Stomach (tissue), 4 donors: ENCODE results near the gene ERO1A.

ENCODE experiments used
- EP300 ChIP-seq: sonication (generic); formaldehyde crosslinking; IDR thresholded peaks from one replicate; pipeline ENCODE4 v1.6.1; 2017; ENCODE audit warnings: antibody characterized with exemption
- POLR2A ChIP-seq, 4 donors: fragments of 450-650 bp; IDR thresholded peaks; one replicate each; pipeline ENCODE4 v1.6.1; 2016; ENCODE audit warnings: antibody characterized with exemption in 4 of 4, control low read depth in 2 of 4, mild to moderate bottlenecking in 1 of 4, moderate library complexity in 1 of 4
- TF ChIP-seq, protein P1 (sequence below), 7 experiments: fragments of 450-650 bp in 4 of 7; fragments of 200-600 bp in 3 of 7; sonication (generic) in 3 of 7; IDR thresholded peaks; one replicate each; pipeline ENCODE4 v1.5.1; 2016 to 2019; ENCODE audit warnings: antibody characterized with exemption in 7 of 7, control low read depth in 2 of 7, mild to moderate bottlenecking in 1 of 7

GRCh38 chr14:52663850-52664249 lies 31.5 kb downstream of the ERO1A start:
- no peak for TF ChIP-seq POLR2A (IDR thresholded peaks at IDR 0.05)
- TF ChIP-seq, protein P1, sequence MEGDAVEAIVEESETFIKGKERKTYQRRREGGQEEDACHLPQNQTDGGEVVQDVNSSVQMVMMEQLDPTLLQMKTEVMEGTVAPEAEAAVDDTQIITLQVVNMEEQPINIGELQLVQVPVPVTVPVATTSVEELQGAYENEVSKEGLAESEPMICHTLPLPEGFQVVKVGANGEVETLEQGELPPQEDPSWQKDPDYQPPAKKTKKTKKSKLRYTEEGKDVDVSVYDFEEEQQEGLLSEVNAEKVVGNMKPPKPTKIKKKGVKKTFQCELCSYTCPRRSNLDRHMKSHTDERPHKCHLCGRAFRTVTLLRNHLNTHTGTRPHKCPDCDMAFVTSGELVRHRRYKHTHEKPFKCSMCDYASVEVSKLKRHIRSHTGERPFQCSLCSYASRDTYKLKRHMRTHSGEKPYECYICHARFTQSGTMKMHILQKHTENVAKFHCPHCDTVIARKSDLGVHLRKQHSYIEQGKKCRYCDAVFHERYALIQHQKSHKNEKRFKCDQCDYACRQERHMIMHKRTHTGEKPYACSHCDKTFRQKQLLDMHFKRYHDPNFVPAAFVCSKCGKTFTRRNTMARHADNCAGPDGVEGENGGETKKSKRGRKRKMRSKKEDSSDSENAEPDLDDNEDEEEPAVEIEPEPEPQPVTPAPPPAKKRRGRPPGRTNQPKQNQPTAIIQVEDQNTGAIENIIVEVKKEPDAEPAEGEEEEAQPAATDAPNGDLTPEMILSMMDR (IDR thresholded peaks at IDR 0.05), result no peak
- no peak for TF ChIP-seq EP300
